SU-DHL-6 (cell line): ENCODE results near the gene NTRK2.

Experiments used
- EZH2phosphoT487 ChIP-seq: fragments of 200-600 bp; sonication (generic), shearing (Covaris generic); conservative IDR thresholded peaks from 2 replicates; pipeline ENCODE4 v1.6.1; 2018; ENCODE audit warnings: mild to moderate bottlenecking, antibody characterized with exemption, low read length, moderate library complexity, mixed read lengths
- TF ChIP-seq, protein P1 (sequence below): fragments of 200-600 bp; sonication (generic); IDR thresholded peaks from one replicate; pipeline ENCODE4 v1.5.1; 2017; ENCODE audit warnings: antibody characterized with exemption, mild to moderate bottlenecking, low read length, moderate library complexity; ENCODE audit not compliant: insufficient read depth, poor library complexity, severe bottlenecking

DNA sequence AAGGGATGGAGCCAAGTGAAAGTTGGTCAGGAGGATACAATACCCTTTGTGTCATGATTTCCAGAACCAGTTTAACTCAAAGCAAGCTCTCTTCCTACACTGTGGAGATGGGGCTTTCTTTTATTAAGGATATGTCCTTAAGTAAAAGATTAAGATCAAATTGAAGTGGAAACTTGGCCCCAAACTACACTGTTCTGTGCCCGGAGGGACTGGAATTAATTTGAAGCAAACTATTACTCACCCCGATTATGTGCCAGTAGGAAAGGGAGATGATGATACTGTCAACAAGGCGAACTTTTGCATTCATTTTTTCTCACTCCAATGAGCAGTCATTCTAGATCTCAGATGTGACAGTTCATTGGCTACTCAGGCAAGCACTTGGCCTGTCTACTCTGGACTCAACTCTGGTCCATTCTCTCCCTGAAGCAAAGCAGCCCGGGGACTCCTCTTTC lies 186.7 kb downstream of the NTRK2 start:
- TF ChIP-seq, protein P1, sequence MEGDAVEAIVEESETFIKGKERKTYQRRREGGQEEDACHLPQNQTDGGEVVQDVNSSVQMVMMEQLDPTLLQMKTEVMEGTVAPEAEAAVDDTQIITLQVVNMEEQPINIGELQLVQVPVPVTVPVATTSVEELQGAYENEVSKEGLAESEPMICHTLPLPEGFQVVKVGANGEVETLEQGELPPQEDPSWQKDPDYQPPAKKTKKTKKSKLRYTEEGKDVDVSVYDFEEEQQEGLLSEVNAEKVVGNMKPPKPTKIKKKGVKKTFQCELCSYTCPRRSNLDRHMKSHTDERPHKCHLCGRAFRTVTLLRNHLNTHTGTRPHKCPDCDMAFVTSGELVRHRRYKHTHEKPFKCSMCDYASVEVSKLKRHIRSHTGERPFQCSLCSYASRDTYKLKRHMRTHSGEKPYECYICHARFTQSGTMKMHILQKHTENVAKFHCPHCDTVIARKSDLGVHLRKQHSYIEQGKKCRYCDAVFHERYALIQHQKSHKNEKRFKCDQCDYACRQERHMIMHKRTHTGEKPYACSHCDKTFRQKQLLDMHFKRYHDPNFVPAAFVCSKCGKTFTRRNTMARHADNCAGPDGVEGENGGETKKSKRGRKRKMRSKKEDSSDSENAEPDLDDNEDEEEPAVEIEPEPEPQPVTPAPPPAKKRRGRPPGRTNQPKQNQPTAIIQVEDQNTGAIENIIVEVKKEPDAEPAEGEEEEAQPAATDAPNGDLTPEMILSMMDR = no peak
- no peak for TF ChIP-seq EZH2phosphoT487
